HCT116 (cell line): ENCODE results near the gene DNASE1L3. TPM values are rescaled to one million over a fixed set of nuclear protein-coding genes. Genes with fewer than 3 reads are reported as not detected.

Experiments
- ATAC-seq: fragments of 200-7000 bp; cut with Tn5 transposase; 2 replicates; pipeline ENCODE4 v1.9.1; 2020; ENCODE audit warnings: mild to moderate bottlenecking, moderate library complexity
- Bru-seq: library from RNA; stranded (reverse); fragments of 400-500 nt; gene quantifications from one replicate; lab custom pipeline; 2021; lab: Mats Ljungman, UMichigan
- BruChase-seq, 2 experiments: library from RNA; stranded (reverse); fragments of 400-500 nt; gene quantifications; one replicate each; lab custom pipeline; 2021; lab: Mats Ljungman, UMichigan
- BruUV-seq: library from RNA; stranded (reverse); fragments of 400-500 nt; replicated peaks from 2 replicates; lab custom pipeline; 2021; lab: Mats Ljungman, UMichigan
- CTCF ChIA-PET: fragments of 300-600 bp; sonication (Branson Sonifier 250); formaldehyde crosslinking; loops from one replicate; lab custom pipeline; 2021; ENCODE audit warnings: antibody characterized with exemption; lab: Charles Lee
- POLR2A ChIA-PET: fragments of 300-600, 350-600 bp; sonication (Branson Sonifier 250); formaldehyde crosslinking; loops from one replicate; lab custom pipeline; 2021; ENCODE audit warnings: antibody characterized with exemption; lab: Charles Lee
- RAD21 ChIA-PET, 2 experiments: fragments of 300-600 bp; sonication (Branson Sonifier 250); formaldehyde crosslinking; loops; one replicate each; lab custom pipeline; 2023; ENCODE audit warnings: low total read pairs in 2 of 2; ENCODE audit not compliant: uncharacterized antibody in 2 of 2, unreplicated experiment in 2 of 2, low non-redundant PET in 1 of 2; lab: Charles Lee
- DNase-seq: peaks from one replicate; pipeline ENCODE4 v3.0.0-alpha.2; 2010; ENCODE audit warnings: low read depth, low spot score
- H2AFZ ChIP-seq: fragments of 200-600 bp; shearing (Covaris generic), sonication (generic); 2 replicates; pipeline ENCODE4 v1.6.1; 2017; ENCODE audit warnings: low read depth, mixed run types, mixed read lengths, antibody characterized with exemption, low read length; ENCODE audit not compliant: poor library complexity, severe bottlenecking
- H3K27ac ChIP-seq: 2 replicates; pipeline ENCODE4 v1.5.1; 2012; ENCODE audit warnings: low read depth, low read length
- H3K27me3 ChIP-seq: fragments of 200-600 bp; sonication (generic); 2 replicates; pipeline ENCODE4 v1.6.1; 2016; ENCODE audit warnings: mixed run types, low read length, mixed read lengths; ENCODE audit not compliant: insufficient read depth
- H3K36me3 ChIP-seq, 2 experiments: fragments of 200-500 bp in 1 of 2; fragments of 200-600 bp in 1 of 2; sonication (Bioruptor generic) in 1 of 2; sonication (generic) in 1 of 2; 2 replicates each; pipeline versions ENCODE4 v1.5.1 to v1.6.1; 2014 to 2016; ENCODE audit warnings: low read length in 2 of 2, inconsistent platforms in 1 of 2, mixed read lengths in 1 of 2, mixed run types in 1 of 2; ENCODE audit not compliant: insufficient read depth in 2 of 2, control insufficient read depth in 1 of 2
- H3K4me1 ChIP-seq, 2 experiments: fragments of 200-600 bp in 1 of 2; sonication (generic) in 1 of 2; 2 replicates each; pipeline versions ENCODE4 v1.5.1 to v1.6.1; 2012 to 2017; ENCODE audit warnings: low read length in 2 of 2, inconsistent platforms in 1 of 2, mild to moderate bottlenecking in 1 of 2, mixed read lengths in 1 of 2, mixed run types in 1 of 2, moderate library complexity in 1 of 2; ENCODE audit not compliant: insufficient read depth in 2 of 2, control insufficient read depth in 1 of 2
- H3K4me2 ChIP-seq: fragments of 200-600 bp; sonication (generic); 2 replicates; pipeline ENCODE4 v1.6.1; 2017; ENCODE audit warnings: mixed run types, low read length, mixed read lengths
- H3K4me3 ChIP-seq, 2 experiments: fragments of 200-600 bp in 1 of 2; sonication (generic) in 1 of 2; replicated peaks in 1 of 2; 2 replicates each; pipeline ENCODE4 v1.5.1; 2011 to 2016; ENCODE audit warnings: low read length in 2 of 2, control low read depth in 1 of 2, low read depth in 1 of 2, mild to moderate bottlenecking in 1 of 2, mixed read lengths in 1 of 2, mixed run types in 1 of 2
- H3K79me2 ChIP-seq: fragments of 200-600 bp; sonication (generic); 2 replicates; pipeline ENCODE4 v1.6.1; 2017; ENCODE audit warnings: mild to moderate bottlenecking, mixed run types, low read length, moderate library complexity, mixed read lengths; ENCODE audit not compliant: insufficient read depth
- H3K9ac ChIP-seq: fragments of 200-600 bp; sonication (generic); 2 replicates; pipeline ENCODE4 v1.6.1; 2016; ENCODE audit warnings: low read length, mixed read lengths
- H3K9me2 ChIP-seq: fragments of 200-600 bp; sonication (generic), shearing (Covaris generic); 2 replicates; pipeline ENCODE4 v1.6.1; 2017; ENCODE audit warnings: mixed run types, mild to moderate bottlenecking, moderate library complexity; ENCODE audit not compliant: insufficient read depth
- H3K9me3 ChIP-seq, 2 experiments: fragments of 200-500 bp in 1 of 2; fragments of 200-600 bp in 1 of 2; sonication (Bioruptor generic) in 1 of 2; sonication (generic) in 1 of 2; 2 replicates each; pipeline ENCODE4 v1.6.1; 2014 to 2017; ENCODE audit warnings: low read length in 2 of 2, mixed read lengths in 2 of 2, inconsistent platforms in 1 of 2, low read depth in 1 of 2, mild to moderate bottlenecking in 1 of 2, mixed run types in 1 of 2, moderate library complexity in 1 of 2; ENCODE audit not compliant: control insufficient read depth in 1 of 2, insufficient read depth in 1 of 2
- H4K20me1 ChIP-seq: fragments of 200-600 bp; sonication (generic), shearing (Covaris generic); 2 replicates; pipeline ENCODE4 v1.6.1; 2017; ENCODE audit warnings: mixed run types, mild to moderate bottlenecking, moderate library complexity; ENCODE audit not compliant: insufficient read depth
- CBX3 ChIP-seq: IDR thresholded peaks from 2 replicates; pipeline ENCODE4 v1.6.1; 2012; ENCODE audit warnings: low read depth
- CEBPB ChIP-seq: IDR thresholded peaks from 2 replicates; pipeline ENCODE4 v1.6.1; 2012; ENCODE audit warnings: low read depth
- EGR1 ChIP-seq: IDR thresholded peaks from 2 replicates; pipeline ENCODE4 v1.6.1; 2012; ENCODE audit warnings: low read depth
- ELF1 ChIP-seq: IDR thresholded peaks from 2 replicates; pipeline ENCODE4 v1.6.1; 2012; ENCODE audit warnings: low read depth, borderline replicate concordance
- EZH2phosphoT487 ChIP-seq: fragments of 200-600 bp; IDR thresholded peaks from 2 replicates; pipeline ENCODE4 v1.6.1; 2018; ENCODE audit warnings: antibody characterized with exemption, borderline replicate concordance
- FOSL1 ChIP-seq: IDR thresholded peaks from 2 replicates; pipeline ENCODE4 v1.6.1; 2012; ENCODE audit warnings: low read depth
- JUND ChIP-seq: IDR thresholded peaks from 2 replicates; pipeline ENCODE4 v1.6.1; 2012
- POLR2AphosphoS5 ChIP-seq: IDR thresholded peaks from 2 replicates; pipeline ENCODE4 v1.6.1; 2011; ENCODE audit warnings: mild to moderate bottlenecking, low read depth, low read length, moderate library complexity
- RAD21 ChIP-seq: IDR thresholded peaks from 2 replicates; pipeline ENCODE4 v1.6.1; 2012; ENCODE audit warnings: low read depth, mild to moderate bottlenecking
- SIN3A ChIP-seq: IDR thresholded peaks from 2 replicates; pipeline ENCODE4 v1.6.1; 2012; ENCODE audit warnings: low read depth
- SRF ChIP-seq: IDR thresholded peaks from 2 replicates; pipeline ENCODE4 v1.6.1; 2012; ENCODE audit warnings: low read depth
- TCF7L2 ChIP-seq: IDR thresholded peaks from 2 replicates; pipeline ENCODE4 v1.7.0; 2011; ENCODE audit warnings: borderline replicate concordance, inconsistent platforms; ENCODE audit not compliant: insufficient read depth, insufficient read length; ENCODE audit errors: extremely low read depth
- YY1 ChIP-seq: IDR thresholded peaks from 2 replicates; pipeline ENCODE4 v1.6.1; 2011; ENCODE audit warnings: low read length, low read depth, moderate library complexity, mild to moderate bottlenecking; ENCODE audit not compliant: insufficient replicate concordance; ENCODE audit errors: extremely low read depth
- ZFX ChIP-seq: fragments of 450-650 bp; IDR thresholded peaks from 2 replicates; pipeline ENCODE4 v1.6.1; 2017
- ZNF274 ChIP-seq: fragments of 200-500 bp; sonication (Bioruptor generic); IDR thresholded peaks from 2 replicates; pipeline ENCODE4 v1.6.1; 2014; ENCODE audit warnings: mild to moderate bottlenecking, low read depth, low read length, inconsistent platforms
- intact Hi-C: fragments of 100-400 bp; cut with micrococcal nuclease; formaldehyde crosslinking; loops from 2 replicates; pipeline ENCODE4 v1.10.0; 2022
- long read RNA-seq: library from polyadenylated mRNA; unstranded; transcript quantifications from one replicate; pipeline ENCODE4 v2.0.0, GENCODE V29; 2021; ENCODE audit not compliant: unreplicated experiment
- polyA plus RNA-seq: library from polyadenylated mRNA; unstranded; fragments of >200 nt; gene quantifications from 2 replicates; pipeline ENCODE4 v1.2.1, GENCODE V29; 2012; ENCODE audit warnings: missing spikeins
- total RNA-seq: library from RNA; stranded (reverse); gene quantifications from one replicate; pipeline ENCODE4 v1.2.1, GENCODE V29; 2021; ENCODE audit not compliant: unreplicated experiment
- TF ChIP-seq, protein P1 (sequence below): IDR thresholded peaks from 2 replicates; pipeline ENCODE4 v1.6.1; 2011; ENCODE audit warnings: mild to moderate bottlenecking, low read length, moderate library complexity; ENCODE audit not compliant: insufficient replicate concordance; ENCODE audit errors: extremely low read depth
- TF ChIP-seq, protein P2 (sequence below): IDR thresholded peaks from 2 replicates; pipeline ENCODE4 v1.6.1; 2012
- TF ChIP-seq, protein P3 (sequence below), 3 experiments: fragments of 200-600 bp in 1 of 3; sonication (generic) in 1 of 3; IDR thresholded peaks in 2 of 3; conservative IDR thresholded peaks in 1 of 3; 2 replicates each; pipeline ENCODE4 v1.5.1; 2012 to 2017; ENCODE audit warnings: low read depth in 2 of 3, low read length in 2 of 3, antibody characterized with exemption in 1 of 3, borderline replicate concordance in 1 of 3, control low read depth in 1 of 3, mild to moderate bottlenecking in 1 of 3, mixed read lengths in 1 of 3, mixed run types in 1 of 3, moderate library complexity in 1 of 3; ENCODE audit not compliant: insufficient read depth in 1 of 3
- TF ChIP-seq, protein P4 (sequence below): IDR thresholded peaks from 2 replicates; pipeline ENCODE4 v1.6.1; 2012

DNASE1L3 gene, protein sequence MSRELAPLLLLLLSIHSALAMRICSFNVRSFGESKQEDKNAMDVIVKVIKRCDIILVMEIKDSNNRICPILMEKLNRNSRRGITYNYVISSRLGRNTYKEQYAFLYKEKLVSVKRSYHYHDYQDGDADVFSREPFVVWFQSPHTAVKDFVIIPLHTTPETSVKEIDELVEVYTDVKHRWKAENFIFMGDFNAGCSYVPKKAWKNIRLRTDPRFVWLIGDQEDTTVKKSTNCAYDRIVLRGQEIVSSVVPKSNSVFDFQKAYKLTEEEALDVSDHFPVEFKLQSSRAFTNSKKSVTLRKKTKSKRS
- total RNA-seq (not detected), Bru-seq, nascent RNA (not detected), BruChase-seq, experiment 1, labeled RNA remaining after a 6-hour chase (percentile 4 among the genes with signal in this experiment), BruChase-seq, experiment 2, labeled RNA remaining after a 2-hour chase (percentile 4 among the genes with signal in this experiment)
- polyA plus RNA-seq: not detected in 2 replicates
- long read RNA-seq: 0 reads

DNA sequence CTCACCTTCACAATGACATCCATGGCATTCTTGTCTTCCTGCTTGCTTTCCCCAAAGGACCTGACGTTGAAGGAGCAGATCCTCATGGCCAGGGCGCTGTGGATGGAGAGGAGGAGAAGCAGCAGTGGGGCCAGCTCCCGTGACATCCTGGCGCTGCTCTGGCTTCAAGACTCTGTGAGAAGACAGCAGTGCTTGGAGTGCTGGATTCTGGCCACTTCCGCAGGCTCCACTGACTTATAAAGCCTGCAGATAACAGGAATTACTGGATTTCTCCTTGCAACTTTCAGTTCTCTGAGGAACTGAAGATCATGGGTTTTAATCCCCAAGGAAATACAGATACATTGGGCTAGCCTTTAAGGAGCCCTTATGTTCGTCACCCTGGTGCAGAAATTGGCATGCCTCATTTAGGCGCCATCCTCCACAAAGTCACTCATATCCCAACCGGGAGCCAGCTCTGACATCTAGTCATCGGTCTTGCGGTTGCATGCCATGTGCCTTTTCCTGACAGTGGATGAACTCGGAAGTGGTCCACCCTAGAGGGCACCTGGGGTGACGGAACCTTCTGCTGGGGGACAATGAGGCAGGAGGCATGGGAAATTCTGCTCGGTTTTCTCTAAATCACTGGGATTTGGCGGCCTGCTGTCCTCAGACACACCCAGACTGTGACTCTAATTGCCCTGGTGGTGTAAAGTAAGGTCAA, at the start of gene DNASE1L3:
TSS of gene DNASE1L3 (minus strand) at position 212 of the 700 bp plus-strand sequence. CDS start at position 146, 66 bp downstream.
- Histone ChIP-seq H3K9me3 (no peaks in the 10 kb centered on the region), H3K9me2 (no peaks in the 10 kb centered on the region), H3K79me2 (no peaks in the 10 kb centered on the region), H3K4me1 (peaks cover 3 to 25% of the 10 kb centered on the region in 2 experiments; a peak in 3 of 4 replicates), H3K4me3 (no peak within 1 kb of the TSS), H2AFZ (no peak within 1 kb of the TSS), H3K9ac (no peak within 1 kb of the TSS), H3K36me3 (no peaks in the 10 kb centered on the region), H3K4me2 (no peak within 1 kb of the TSS), H4K20me1 (no peaks in the 10 kb centered on the region), H3K27me3 (no peaks in the 10 kb centered on the region), H3K27ac (no peak within 1 kb of the TSS)
- ChIA-PET CTCF (no interaction called here), POLR2A (no interaction called here), RAD21 (no interaction called here)
- ATAC-seq (no peak), DNase-seq (no peak)
- intact Hi-C loops: no loop called here
- TF ChIP-seq ELF1 (no peak), SIN3A (no peak), CBX3 (no peak), CEBPB (no peak), ZFX (no peak), RAD21 (no peak), EZH2phosphoT487 (no peak), YY1 (no peak), EGR1 (no peak), FOSL1 (no peak), POLR2AphosphoS5 (no peak), TCF7L2 (no peak), ZNF274 (no peak), JUND (no peak), SRF (no peak)
- TF ChIP-seq, protein P1, sequence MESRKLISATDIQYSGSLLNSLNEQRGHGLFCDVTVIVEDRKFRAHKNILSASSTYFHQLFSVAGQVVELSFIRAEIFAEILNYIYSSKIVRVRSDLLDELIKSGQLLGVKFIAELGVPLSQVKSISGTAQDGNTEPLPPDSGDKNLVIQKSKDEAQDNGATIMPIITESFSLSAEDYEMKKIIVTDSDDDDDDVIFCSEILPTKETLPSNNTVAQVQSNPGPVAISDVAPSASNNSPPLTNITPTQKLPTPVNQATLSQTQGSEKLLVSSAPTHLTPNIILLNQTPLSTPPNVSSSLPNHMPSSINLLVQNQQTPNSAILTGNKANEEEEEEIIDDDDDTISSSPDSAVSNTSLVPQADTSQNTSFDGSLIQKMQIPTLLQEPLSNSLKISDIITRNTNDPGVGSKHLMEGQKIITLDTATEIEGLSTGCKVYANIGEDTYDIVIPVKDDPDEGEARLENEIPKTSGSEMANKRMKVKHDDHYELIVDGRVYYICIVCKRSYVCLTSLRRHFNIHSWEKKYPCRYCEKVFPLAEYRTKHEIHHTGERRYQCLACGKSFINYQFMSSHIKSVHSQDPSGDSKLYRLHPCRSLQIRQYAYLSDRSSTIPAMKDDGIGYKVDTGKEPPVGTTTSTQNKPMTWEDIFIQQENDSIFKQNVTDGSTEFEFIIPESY: no peak
- TF ChIP-seq, protein P2, sequence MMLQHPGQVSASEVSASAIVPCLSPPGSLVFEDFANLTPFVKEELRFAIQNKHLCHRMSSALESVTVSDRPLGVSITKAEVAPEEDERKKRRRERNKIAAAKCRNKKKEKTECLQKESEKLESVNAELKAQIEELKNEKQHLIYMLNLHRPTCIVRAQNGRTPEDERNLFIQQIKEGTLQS: no peak
- TF ChIP-seq, protein P3, sequence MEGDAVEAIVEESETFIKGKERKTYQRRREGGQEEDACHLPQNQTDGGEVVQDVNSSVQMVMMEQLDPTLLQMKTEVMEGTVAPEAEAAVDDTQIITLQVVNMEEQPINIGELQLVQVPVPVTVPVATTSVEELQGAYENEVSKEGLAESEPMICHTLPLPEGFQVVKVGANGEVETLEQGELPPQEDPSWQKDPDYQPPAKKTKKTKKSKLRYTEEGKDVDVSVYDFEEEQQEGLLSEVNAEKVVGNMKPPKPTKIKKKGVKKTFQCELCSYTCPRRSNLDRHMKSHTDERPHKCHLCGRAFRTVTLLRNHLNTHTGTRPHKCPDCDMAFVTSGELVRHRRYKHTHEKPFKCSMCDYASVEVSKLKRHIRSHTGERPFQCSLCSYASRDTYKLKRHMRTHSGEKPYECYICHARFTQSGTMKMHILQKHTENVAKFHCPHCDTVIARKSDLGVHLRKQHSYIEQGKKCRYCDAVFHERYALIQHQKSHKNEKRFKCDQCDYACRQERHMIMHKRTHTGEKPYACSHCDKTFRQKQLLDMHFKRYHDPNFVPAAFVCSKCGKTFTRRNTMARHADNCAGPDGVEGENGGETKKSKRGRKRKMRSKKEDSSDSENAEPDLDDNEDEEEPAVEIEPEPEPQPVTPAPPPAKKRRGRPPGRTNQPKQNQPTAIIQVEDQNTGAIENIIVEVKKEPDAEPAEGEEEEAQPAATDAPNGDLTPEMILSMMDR (IDR thresholded peaks at IDR 0.05 in 2 of 3, conservative IDR thresholded peaks at IDR 0.05 in 1 of 3; ENCODE audit: borderline replicate concordance in 1 of 3, insufficient read depth in 1 of 3, low read depth in 2 of 3, low read length in 2 of 3): no peak
- TF ChIP-seq, protein P4, sequence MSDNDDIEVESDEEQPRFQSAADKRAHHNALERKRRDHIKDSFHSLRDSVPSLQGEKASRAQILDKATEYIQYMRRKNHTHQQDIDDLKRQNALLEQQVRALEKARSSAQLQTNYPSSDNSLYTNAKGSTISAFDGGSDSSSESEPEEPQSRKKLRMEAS: no peak
- BruUV-seq: no TSS peak
